ENCODE data around the gene KIAA1328. TPM values are rescaled to one million over a fixed set of nuclear protein-coding genes. Genes with fewer than 3 reads are reported as not detected.

KIAA1328 gene
- total RNA-seq, 1 donor from 2014 or later: 10.7 TPM

- TF ChIP-seq, protein P1, sequence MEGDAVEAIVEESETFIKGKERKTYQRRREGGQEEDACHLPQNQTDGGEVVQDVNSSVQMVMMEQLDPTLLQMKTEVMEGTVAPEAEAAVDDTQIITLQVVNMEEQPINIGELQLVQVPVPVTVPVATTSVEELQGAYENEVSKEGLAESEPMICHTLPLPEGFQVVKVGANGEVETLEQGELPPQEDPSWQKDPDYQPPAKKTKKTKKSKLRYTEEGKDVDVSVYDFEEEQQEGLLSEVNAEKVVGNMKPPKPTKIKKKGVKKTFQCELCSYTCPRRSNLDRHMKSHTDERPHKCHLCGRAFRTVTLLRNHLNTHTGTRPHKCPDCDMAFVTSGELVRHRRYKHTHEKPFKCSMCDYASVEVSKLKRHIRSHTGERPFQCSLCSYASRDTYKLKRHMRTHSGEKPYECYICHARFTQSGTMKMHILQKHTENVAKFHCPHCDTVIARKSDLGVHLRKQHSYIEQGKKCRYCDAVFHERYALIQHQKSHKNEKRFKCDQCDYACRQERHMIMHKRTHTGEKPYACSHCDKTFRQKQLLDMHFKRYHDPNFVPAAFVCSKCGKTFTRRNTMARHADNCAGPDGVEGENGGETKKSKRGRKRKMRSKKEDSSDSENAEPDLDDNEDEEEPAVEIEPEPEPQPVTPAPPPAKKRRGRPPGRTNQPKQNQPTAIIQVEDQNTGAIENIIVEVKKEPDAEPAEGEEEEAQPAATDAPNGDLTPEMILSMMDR (IDR thresholded peaks at IDR 0.05): no peak
- Mint-ChIP-seq H3K36me3 (ENCODE audit: unreplicated experiment) (no peaks in the 10 kb centered on the region), H3K4me3 (ENCODE audit: unreplicated experiment) (no peak overlapping the region), H3K4me1 (ENCODE audit: unreplicated experiment) (no peaks in the 10 kb centered on the region), H3K27ac (ENCODE audit: unreplicated experiment) (no peak overlapping the region), H3K9me3 (ENCODE audit: unreplicated experiment) (no peaks in the 10 kb centered on the region), H3K27me3 (ENCODE audit: unreplicated experiment) (peaks cover 13% of the 10 kb centered on the region)
- DNase-seq (ENCODE audit: extremely low spot score, unreplicated experiment): no peak
Measured at GRCh38 chr18:37277804-37278203, 448.9 kb downstream of the KIAA1328 start.

Other genes with a start within 250 kb of the KIAA1328 start
- gene TPGS2, start 125 bp upstream of the KIAA1328 start, total RNA-seq: 95.4 and 98.8 TPM in 2 replicates